NCI-H1694 (cell line): ENCODE measurements around the gene RIC3.

Experiments
- DNase-seq: peaks from one replicate; lab custom pipeline; 2025; lab: John Stamatoyannopoulos, UW

The RIC3 gene

GRCh38 chr11:8168485-8169257 lies at the start of gene RIC3:
Gene RIC3 (minus strand): TSS chr11:8169025. CDS start chr11:8168989, 36 bp downstream.
- no peak for DNase-seq

GRCh38 chr11:8218409-8218808 lies 49.6 kb upstream of the RIC3 start:
- DNase-seq: no peak

GRCh38 chr11:8217926-8218325 lies 49.1 kb upstream of the RIC3 start:
- no peak for DNase-seq

GRCh38 chr11:8217136-8217535 lies 48.3 kb upstream of the RIC3 start:
- DNase-seq: no peak

- no peak for DNase-seq
These were observed 44.6 kb upstream of the RIC3 start for GRCh38 chr11:8213376-8213775.

- no peak for DNase-seq
These were observed 40.5 kb upstream of the RIC3 start for GRCh38 chr11:8209208-8209807.

- DNase-seq: no peak
These were observed 38.5 kb upstream of the RIC3 start for GRCh38 chr11:8207080-8208000.

GRCh38 chr11:8206251-8207079 lies 37.6 kb upstream of the RIC3 start:
- no peak for DNase-seq

- DNase-seq: no peak
These were observed 36.7 kb upstream of the RIC3 start for GRCh38 chr11:8205566-8205965.

- DNase-seq: no peak
These were observed 35.8 kb upstream of the RIC3 start for GRCh38 chr11:8204596-8204995.

- no peak for DNase-seq
These were observed 35.2 kb upstream of the RIC3 start for GRCh38 chr11:8204025-8204424.

GRCh38 chr11:8203414-8203715 lies 34.5 kb upstream of the RIC3 start:
- no peak for DNase-seq

- DNase-seq: no peak
These were observed 33.9 kb upstream of the RIC3 start for GRCh38 chr11:8202516-8203413.

GRCh38 chr11:8201644-8202365 lies 33.0 kb upstream of the RIC3 start:
- no peak for DNase-seq

- DNase-seq: no peak
These were observed 30.9 kb upstream of the RIC3 start for GRCh38 chr11:8199676-8200075.

- no peak for DNase-seq
These were observed 27.9 kb upstream of the RIC3 start for GRCh38 chr11:8196749-8197148.

GRCh38 chr11:8194956-8195355 lies 26.1 kb upstream of the RIC3 start:
- DNase-seq: no peak

GRCh38 chr11:8192896-8193209 lies 24.0 kb upstream of the RIC3 start:
- no peak for DNase-seq

GRCh38 chr11:8192016-8192895 lies 23.4 kb upstream of the RIC3 start:
- peak; percentile 57 for DNase-seq
